HepG2 (cell line): ENCODE data around the gene ATP5MC2. TPM values are rescaled to one million over a fixed set of nuclear protein-coding genes. Genes with fewer than 3 reads are reported as not detected.

Experiments used
- CERS6 ChIP-seq: sonication (generic); formaldehyde crosslinking; IDR thresholded peaks from 2 replicates; pipeline ENCODE4 v1.5.0; 2020; ENCODE audit warnings: missing genetic modification reagents
- ETV5 ChIP-seq: IDR thresholded peaks from 2 replicates; pipeline ENCODE4 v1.6.1; 2018; ENCODE audit warnings: missing biosample characterization, missing genetic modification reagents, inconsistent platforms, borderline replicate concordance
- KLF9 ChIP-seq: IDR thresholded peaks from 2 replicates; pipeline ENCODE4 v1.6.1; 2016; ENCODE audit warnings: low read depth
- MYPOP ChIP-seq: sonication (generic); formaldehyde crosslinking; IDR thresholded peaks from 2 replicates; pipeline ENCODE4 v1.8.1; 2023; ENCODE audit warnings: mild to moderate bottlenecking, moderate library complexity, missing genetic modification reagents
- RNF2 ChIP-seq: fragments of 450-650 bp; conservative IDR thresholded peaks from 2 replicates; pipeline ENCODE4 v1.6.1; 2016; ENCODE audit warnings: low read depth
- THAP9 ChIP-seq: sonication (generic); formaldehyde crosslinking; IDR thresholded peaks from 2 replicates; pipeline ENCODE4; 2020; ENCODE audit warnings: missing genetic modification reagents, mild to moderate bottlenecking, borderline replicate concordance
- YEATS2 ChIP-seq: sonication (generic); formaldehyde crosslinking; IDR thresholded peaks from 2 replicates; pipeline ENCODE4 v1.4.0; 2020; ENCODE audit warnings: missing genetic modification reagents, borderline replicate concordance
- ZBTB37 ChIP-seq: sonication (generic); formaldehyde crosslinking; IDR thresholded peaks from 2 replicates; pipeline ENCODE4 v1.4.0; 2020; ENCODE audit warnings: mild to moderate bottlenecking, missing genetic modification reagents
- ZBTB46 ChIP-seq: sonication (generic); formaldehyde crosslinking; IDR thresholded peaks from 2 replicates; pipeline ENCODE4 v1.4.0; 2020; ENCODE audit warnings: mild to moderate bottlenecking, missing genetic modification reagents, borderline replicate concordance
- ZFP36L2 ChIP-seq: sonication (generic); formaldehyde crosslinking; IDR thresholded peaks from 2 replicates; pipeline ENCODE4 v1.4.0; 2020; ENCODE audit warnings: missing genetic modification reagents
- ZFX ChIP-seq: sonication (generic); formaldehyde crosslinking; IDR thresholded peaks from 2 replicates; pipeline ENCODE4 v1.4.0; 2020; ENCODE audit warnings: mild to moderate bottlenecking, low read depth, missing genetic modification reagents, moderate library complexity
- ZGPAT ChIP-seq: IDR thresholded peaks from 2 replicates; pipeline ENCODE4 v1.6.1; 2016; ENCODE audit warnings: mild to moderate bottlenecking
- ZMYM4 ChIP-seq: sonication (generic); formaldehyde crosslinking; IDR thresholded peaks from 2 replicates; pipeline ENCODE4 v1.8.1; 2023; ENCODE audit warnings: mild to moderate bottlenecking, missing genetic modification reagents
- ZNF33B ChIP-seq: sonication (generic); formaldehyde crosslinking; IDR thresholded peaks from 2 replicates; pipeline ENCODE4 v1.5.1; 2020; ENCODE audit warnings: mild to moderate bottlenecking, missing genetic modification reagents
- ZNF761 ChIP-seq: sonication (generic); formaldehyde crosslinking; conservative IDR thresholded peaks from 2 replicates; pipeline ENCODE4 v1.4.0; 2020; ENCODE audit warnings: mild to moderate bottlenecking, missing genetic modification reagents
- ZSCAN5A ChIP-seq: sonication (generic); formaldehyde crosslinking; IDR thresholded peaks from 2 replicates; pipeline ENCODE4 v1.8.0; 2022; ENCODE audit warnings: mild to moderate bottlenecking, missing genetic modification reagents, borderline replicate concordance
- polyA plus RNA-seq, 8 experiments: library from polyadenylated mRNA; depleted of rRNA in 3 of 8; stranded (reverse) in 7 of 8; unstranded in 1 of 8; fragments of >200 nt; fragmentation: Illumina TruSeq in 4 of 8; extraction: Trizol in 4 of 8; gene quantifications; 2 replicates each; pipeline versions ENCODE4 v1.2.1 to v1.2.3, GENCODE V29; 2011 to 2016; ENCODE audit warnings: low read depth in 4 of 8, missing spikeins in 1 of 8, mixed read lengths in 1 of 8; ENCODE audit not compliant: insufficient read depth in 1 of 8
- total RNA-seq, 5 experiments: library from RNA; depleted of rRNA; stranded (reverse); fragments of >200 nt; fragmentation: Illumina TruSeq; extraction: Trizol; gene quantifications; 2 replicates each; pipeline ENCODE4 v1.2.3, GENCODE V29; 2016; ENCODE audit warnings: low read depth in 1 of 5

Gene ATP5MC2
- total and polyA plus RNA-seq, 2 of the 13 experiments (the other 11 are each of a cell fraction or from before 2014, with no cell fraction given): 230 to 257 TPM

GRCh38 chr12:53625946-53626701 is 49.8 kb downstream of the ATP5MC2 start, which contains the start of gene ATF7 (continued):
- TF ChIP-seq ZSCAN5A: no peak; the same call in 1 of the 2 replicates
- no peak for TF ChIP-seq ZBTB37 (CRISPR knock-in tag)
- TF ChIP-seq CERS6 (CRISPR knock-in tag): no peak
- no peak for TF ChIP-seq ZFP36L2
- no peak for TF ChIP-seq RNF2
- peak; percentile 90; the same call in 1 of the 2 replicates for TF ChIP-seq THAP9 (CRISPR knock-in tag)
- TF ChIP-seq MYPOP (CRISPR knock-in tag): peak; percentile 75; the same call in 1 of the 2 replicates
- peak; percentile 91 for TF ChIP-seq ZFX (CRISPR knock-in tag)
- TF ChIP-seq ZMYM4 (CRISPR knock-in tag): peak; percentile 93
- TF ChIP-seq ZGPAT: peak; percentile 89
- peak; percentile 95 for TF ChIP-seq YEATS2 (CRISPR knock-in tag)
- 0 out of 2 replicates have a peak, but pooled peaks have one; percentile 66 for TF ChIP-seq ZNF761 (CRISPR knock-in tag)
- TF ChIP-seq ZNF33B (CRISPR knock-in tag): 0 out of 2 replicates have a peak, but pooled peaks have one; percentile 41
- peak; percentile 45; the same call in 1 of the 2 replicates for TF ChIP-seq ETV5 (CRISPR knock-in tag)
- TF ChIP-seq ZBTB46 (CRISPR knock-in tag): no peak
- 0 out of 2 replicates have a peak, but pooled peaks have one; percentile 23 for TF ChIP-seq KLF9 (CRISPR knock-in tag)
